HG03521 (cell line): ENCODE measurements around the gene CEP128.

ENCODE experiments used
- ATAC-seq: cut with Tn5 transposase; IDR thresholded peaks from one replicate; pipeline ENCODE4 v1.9.1; 2021; ENCODE audit warnings: mild to moderate bottlenecking, moderate library complexity; ENCODE audit not compliant: unreplicated experiment

CEP128 gene

GRCh38 chr14:80781972-80782367 lies 159.6 kb downstream of the CEP128 start:
- ATAC-seq = no peak

GRCh38 chr14:80780500-80780899 lies 161.0 kb downstream of the CEP128 start:
- no peak for ATAC-seq

- ATAC-seq = no peak
Measured at GRCh38 chr14:80776657-80777056, 164.9 kb downstream of the CEP128 start.

- ATAC-seq = no peak
Measured at GRCh38 chr14:80776186-80776585, 165.4 kb downstream of the CEP128 start.

GRCh38 chr14:80772504-80772903 lies 169.0 kb downstream of the CEP128 start:
- ATAC-seq = no peak

- no peak for ATAC-seq
Measured at GRCh38 chr14:80771201-80771600, 170.3 kb downstream of the CEP128 start.

- ATAC-seq = no peak
Measured at GRCh38 chr14:80770114-80770908, 171.2 kb downstream of the CEP128 start.

GRCh38 chr14:80768646-80769045 lies 172.9 kb downstream of the CEP128 start:
- ATAC-seq = no peak

- ATAC-seq = no peak
Measured at GRCh38 chr14:80764921-80765507, 176.5 kb downstream of the CEP128 start.

- no peak for ATAC-seq
Measured at GRCh38 chr14:80764496-80764895, 177.0 kb downstream of the CEP128 start.

- no peak for ATAC-seq
Measured at GRCh38 chr14:80762641-80763228, 178.8 kb downstream of the CEP128 start.

GRCh38 chr14:80754696-80755095 lies 186.8 kb downstream of the CEP128 start:
- no peak for ATAC-seq

- no peak for ATAC-seq
Measured at GRCh38 chr14:80751285-80751684, 190.3 kb downstream of the CEP128 start.

GRCh38 chr14:80726211-80726610 lies 215.3 kb downstream of the CEP128 start:
- ATAC-seq = no peak

GRCh38 chr14:80718940-80719339 lies 222.6 kb downstream of the CEP128 start:
- no peak for ATAC-seq

- ATAC-seq = no peak
Measured at GRCh38 chr14:80714474-80714873, 227.1 kb downstream of the CEP128 start.

GRCh38 chr14:80713076-80713850 lies 228.3 kb downstream of the CEP128 start:
- ATAC-seq = no peak

GRCh38 chr14:80705241-80705980 lies 236.1 kb downstream of the CEP128 start:
- ATAC-seq = no peak

GRCh38 chr14:80700601-80701000 lies 240.9 kb downstream of the CEP128 start:
- no peak for ATAC-seq

- no peak for ATAC-seq
Measured at GRCh38 chr14:80699861-80700260, 241.7 kb downstream of the CEP128 start.

GRCh38 chr14:80698974-80699373 lies 242.6 kb downstream of the CEP128 start:
- ATAC-seq = no peak
